GM18858 (cell line): ENCODE results near the gene CEACAM6.
"Not testable (repeated sequence)": the region's sequence is repeated elsewhere in the genome, so short reads cannot be mapped to it uniquely, and the experiment has no call there.

Experiments used
- ATAC-seq: cut with Tn5 transposase; IDR thresholded peaks from one replicate; pipeline ENCODE4 v1.9.1; 2021; ENCODE audit not compliant: unreplicated experiment

CEACAM6 gene

GRCh38 chr19:41755328-41755913 lies at the start of gene CEACAM6:
Gene CEACAM6, plus strand, starts transcription at chr19:41755530. Its CDS starts 109 bp downstream, at chr19:41755639.
- ATAC-seq = no peak

DNA sequence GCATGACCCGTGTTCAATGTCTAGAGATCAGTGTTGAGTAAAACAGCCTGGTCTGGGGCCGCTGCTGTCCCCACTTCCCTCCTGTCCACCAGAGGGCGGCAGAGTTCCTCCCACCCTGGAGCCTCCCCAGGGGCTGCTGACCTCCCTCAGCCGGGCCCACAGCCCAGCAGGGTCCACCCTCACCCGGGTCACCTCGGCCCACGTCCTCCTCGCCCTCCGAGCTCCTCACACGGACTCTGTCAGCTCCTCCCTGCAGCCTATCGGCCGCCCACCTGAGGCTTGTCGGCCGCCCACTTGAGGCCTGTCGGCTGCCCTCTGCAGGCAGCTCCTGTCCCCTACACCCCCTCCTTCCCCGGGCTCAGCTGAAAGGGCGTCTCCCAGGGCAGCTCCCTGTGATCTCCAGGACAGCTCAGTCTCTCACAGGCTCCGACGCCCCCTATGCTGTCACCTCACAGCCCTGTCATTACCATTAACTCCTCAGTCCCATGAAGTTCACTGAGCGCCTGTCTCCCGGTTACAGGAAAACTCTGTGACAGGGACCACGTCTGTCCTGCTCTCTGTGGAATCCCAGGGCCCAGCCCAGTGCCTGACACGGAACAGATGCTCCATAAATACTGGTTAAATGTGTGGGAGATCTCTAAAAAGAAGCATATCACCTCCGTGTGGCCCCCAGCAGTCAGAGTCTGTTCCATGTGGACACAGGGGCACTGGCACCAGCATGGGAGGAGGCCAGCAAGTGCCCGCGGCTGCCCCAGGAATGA lies 48.4 kb upstream of the CEACAM6 start:
- no peak for ATAC-seq

- ATAC-seq = no peak
These were observed 47.9 kb upstream of the CEACAM6 start for GRCh38 chr19:41707502-41707812.

GRCh38 chr19:41707871-41708371 lies 47.4 kb upstream of the CEACAM6 start:
- no peak for ATAC-seq

DNA sequence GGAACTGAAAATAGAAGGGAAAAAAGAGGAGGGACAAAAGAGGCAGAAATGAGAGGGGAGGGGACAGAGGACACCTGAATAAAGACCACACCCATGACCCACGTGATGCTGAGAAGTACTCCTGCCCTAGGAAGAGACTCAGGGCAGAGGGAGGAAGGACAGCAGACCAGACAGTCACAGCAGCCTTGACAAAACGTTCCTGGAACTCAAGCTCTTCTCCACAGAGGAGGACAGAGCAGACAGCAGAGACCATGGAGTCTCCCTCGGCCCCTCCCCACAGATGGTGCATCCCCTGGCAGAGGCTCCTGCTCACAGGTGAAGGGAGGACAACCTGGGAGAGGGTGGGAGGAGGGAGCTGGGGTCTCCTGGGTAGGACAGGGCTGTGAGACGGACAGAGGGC lies 46.8 kb upstream of the CEACAM6 start, which contains the start of gene CEACAM5:
CEACAM5 (plus strand) TSS at position 146 of the 400 bp plus-strand sequence; CDS start at position 252, 106 bp downstream.
- no peak for ATAC-seq

GRCh38 chr19:41709516-41709915 lies 45.8 kb upstream of the CEACAM6 start:
- ATAC-seq = not testable (repeated sequence)

GRCh38 chr19:41709951-41710645 lies 45.2 kb upstream of the CEACAM6 start:
- no peak for ATAC-seq

DNA sequence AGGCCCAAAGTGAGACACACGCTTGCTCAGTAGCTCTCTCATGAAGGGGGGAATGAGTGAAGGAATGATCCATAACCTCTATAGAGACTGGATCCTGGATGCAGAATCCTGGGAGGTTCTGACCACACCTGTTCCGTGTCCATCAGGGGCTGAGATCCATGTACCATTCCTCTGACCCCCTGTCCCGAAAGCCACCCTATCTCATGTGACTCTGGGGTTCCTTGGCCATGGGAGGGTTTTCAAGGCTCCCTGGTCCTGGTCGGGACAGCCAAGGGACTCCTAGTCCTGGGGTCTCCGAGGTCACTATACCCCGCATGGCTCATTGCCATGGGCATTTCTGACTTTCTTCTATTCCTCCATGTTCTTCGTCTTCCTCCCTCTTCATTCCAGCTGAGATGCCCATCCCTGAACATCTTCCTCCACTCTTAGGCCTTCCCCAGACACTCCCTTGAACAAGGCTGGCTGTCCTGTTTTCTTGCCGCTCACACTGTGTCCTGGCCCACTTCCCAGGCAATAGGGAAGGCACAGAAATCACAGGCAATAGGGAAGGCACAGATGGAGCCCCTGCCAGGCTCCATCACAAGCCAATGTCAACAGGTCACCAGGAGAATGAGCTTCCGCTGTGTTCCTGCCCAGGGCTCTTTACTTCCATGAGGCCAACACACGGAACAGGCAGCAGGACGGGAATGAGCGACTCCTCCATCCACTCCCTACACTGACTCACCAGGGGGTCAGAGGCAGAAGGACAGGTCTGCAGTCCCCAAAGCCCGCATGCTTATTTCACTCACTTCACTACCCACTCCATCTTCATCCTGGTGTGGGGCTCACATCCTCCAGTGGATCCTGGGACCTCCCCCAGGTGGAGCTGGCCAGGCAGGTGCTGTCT lies 43.7 kb upstream of the CEACAM6 start:
- no peak for ATAC-seq

- ATAC-seq = no peak
These were observed 40.7 kb upstream of the CEACAM6 start for GRCh38 chr19:41714598-41714997.

DNA sequence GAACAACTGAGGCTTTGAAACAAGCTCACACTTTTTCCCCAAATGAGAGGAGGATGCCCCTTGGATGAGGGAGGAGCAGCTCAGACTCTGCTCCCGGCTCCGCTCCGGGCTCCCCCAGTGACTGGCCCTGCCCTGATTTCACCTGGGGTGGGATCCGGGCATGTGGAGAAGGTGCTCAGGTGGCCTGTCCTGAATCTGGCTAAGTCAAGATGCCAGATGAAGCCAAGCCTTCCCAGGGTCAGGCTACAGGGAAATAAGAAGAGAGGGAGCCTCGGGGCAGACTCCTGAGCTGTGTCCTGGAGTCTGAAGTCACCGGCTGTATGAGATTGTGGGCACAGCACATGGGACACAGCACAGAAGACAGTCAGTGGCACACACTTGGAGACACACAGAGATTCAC lies 36.6 kb upstream of the CEACAM6 start:
- no peak for ATAC-seq

DNA sequence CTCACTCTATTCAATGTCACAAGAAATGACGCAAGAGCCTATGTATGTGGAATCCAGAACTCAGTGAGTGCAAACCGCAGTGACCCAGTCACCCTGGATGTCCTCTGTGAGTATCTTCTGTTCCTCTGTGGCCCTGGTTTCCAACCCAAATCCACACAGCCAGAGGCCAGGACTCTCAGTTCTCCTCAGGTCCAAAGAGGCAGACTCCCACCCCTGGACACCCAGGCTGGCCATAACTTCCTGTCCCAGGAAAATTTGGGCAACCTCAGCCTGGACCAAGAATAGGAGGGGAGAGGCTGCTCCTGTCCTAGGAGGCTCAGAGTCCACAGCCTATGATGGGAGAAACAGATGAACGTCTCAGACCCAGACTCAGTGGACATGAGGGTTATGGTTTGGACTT lies 35.2 kb upstream of the CEACAM6 start:
- no peak for ATAC-seq

- no peak for ATAC-seq
These were observed 28.8 kb upstream of the CEACAM6 start for GRCh38 chr19:41726493-41726892.

DNA sequence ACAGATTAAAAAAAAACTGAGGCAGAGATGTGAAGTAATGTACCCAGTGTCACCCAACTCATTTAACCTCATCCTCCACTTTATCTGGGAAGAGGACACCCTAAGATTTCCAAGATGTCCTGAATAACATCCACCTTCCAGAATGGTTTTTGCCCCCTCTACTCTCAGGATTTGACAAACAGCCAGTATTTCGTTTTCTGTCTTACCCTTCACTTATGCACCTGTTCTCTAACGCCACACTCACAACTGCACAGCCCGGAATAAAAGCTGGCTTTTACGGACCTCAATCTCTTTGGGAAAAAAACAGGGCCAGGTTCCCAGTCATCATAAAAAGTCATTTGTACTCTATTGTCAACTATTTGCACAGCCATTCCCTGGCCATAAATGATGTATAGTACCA lies 21.2 kb upstream of the CEACAM6 start:
- no peak for ATAC-seq

DNA sequence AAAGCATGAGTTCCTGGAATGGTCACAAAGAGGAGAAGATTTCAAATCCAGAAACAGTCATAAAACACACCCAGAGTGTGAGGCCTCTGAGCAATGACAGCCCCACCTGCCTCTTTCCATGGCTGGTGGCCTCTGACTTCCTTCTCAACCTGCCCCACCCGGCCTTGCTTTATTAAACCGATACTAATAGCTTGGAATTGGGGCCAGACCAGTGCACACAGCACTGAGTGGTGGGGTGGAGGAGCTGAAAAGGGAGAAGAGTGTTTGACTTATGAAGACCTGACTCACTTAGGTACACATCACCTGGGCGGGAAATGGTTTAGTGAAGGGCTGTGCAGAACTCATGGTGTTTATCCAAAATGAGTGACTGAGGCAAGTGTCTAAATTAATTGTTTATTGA lies 20.7 kb upstream of the CEACAM6 start:
- no peak for ATAC-seq

GRCh38 chr19:41735071-41735600 lies 20.2 kb upstream of the CEACAM6 start:
- ATAC-seq = no peak

- ATAC-seq = no peak
These were observed 16.0 kb upstream of the CEACAM6 start for GRCh38 chr19:41739361-41739760.

DNA sequence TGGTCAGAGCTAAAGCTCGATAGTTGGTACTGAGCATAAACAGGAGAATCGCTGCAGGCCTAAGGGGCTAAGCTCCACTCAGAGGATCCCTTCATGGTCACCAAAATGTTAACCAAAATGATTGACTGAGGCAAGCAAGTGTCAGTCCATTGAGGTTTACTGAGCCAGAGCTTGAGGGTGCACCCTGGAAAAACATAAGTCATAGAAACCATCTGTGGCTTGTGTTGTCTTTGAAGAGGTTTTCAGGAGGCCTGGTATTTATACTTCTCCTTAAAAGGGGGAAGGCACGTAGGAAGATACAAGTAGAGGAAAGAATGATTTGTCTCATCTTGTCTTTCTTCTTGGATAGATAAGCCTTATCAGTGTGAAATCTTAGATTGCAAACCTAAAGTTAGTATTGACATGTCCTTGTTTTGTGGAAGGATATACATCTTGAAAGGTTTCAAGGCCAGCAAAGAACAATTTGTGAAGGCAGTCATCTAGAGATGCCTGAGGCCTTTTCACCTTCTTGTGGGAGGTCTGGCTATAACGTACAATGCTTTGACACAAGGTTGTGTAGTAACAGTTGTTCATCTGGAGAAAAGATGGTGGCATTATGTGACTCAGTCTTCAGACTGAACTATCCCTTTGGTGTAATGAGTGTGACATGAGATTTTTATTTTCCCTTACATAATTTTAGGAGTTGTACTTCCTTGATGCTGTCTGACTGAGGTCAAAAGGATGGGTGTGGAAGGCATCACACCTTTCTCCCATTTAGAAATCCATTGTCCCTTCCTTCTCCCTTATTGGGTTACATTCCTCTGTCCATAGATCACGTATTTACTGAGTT lies 14.7 kb upstream of the CEACAM6 start:
- no peak for ATAC-seq

- ATAC-seq = no peak
These were observed 14.1 kb upstream of the CEACAM6 start for GRCh38 chr19:41741244-41741554.

DNA sequence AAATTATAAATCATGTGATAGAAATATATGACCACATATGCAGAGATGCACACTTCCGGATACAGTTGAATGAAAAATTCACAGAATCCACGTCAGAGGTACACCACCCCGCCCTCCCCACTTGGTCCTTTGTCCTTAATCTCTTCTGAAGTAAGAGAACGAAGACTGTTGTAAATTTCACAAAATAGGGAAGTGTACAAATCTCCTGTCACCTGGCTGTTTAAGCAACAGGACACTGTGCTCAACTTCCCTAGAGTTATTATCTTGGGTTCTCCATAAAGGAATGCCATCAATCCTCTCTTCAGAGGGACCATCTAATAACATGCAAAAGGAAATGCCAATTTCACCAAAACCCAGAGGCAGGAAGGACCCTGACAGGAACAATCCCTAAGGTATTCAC lies 10.5 kb upstream of the CEACAM6 start:
- ATAC-seq = no peak

GRCh38 chr19:41745756-41746155 lies 9.6 kb upstream of the CEACAM6 start:
- no peak for ATAC-seq
